ENCODE measurements around the gene SYT6.

The SYT6 gene

GRCh38 chr1:114092186-114093062 lies 61.2 kb downstream of the SYT6 start:
- DNase-seq, result no peak

GRCh38 chr1:114091711-114092110 lies 62.0 kb downstream of the SYT6 start:
- DNase-seq, result no peak

GRCh38 chr1:114090738-114091505 lies 62.7 kb downstream of the SYT6 start:
- DNase-seq, result no peak

- DNase-seq, result no peak
Measured at GRCh38 chr1:114089502-114090138, 64.0 kb downstream of the SYT6 start.

- DNase-seq, result no peak
Measured at GRCh38 chr1:114088392-114089299, 65.0 kb downstream of the SYT6 start.

GRCh38 chr1:114087495-114087894 lies 66.2 kb downstream of the SYT6 start:
- no peak for DNase-seq

- no peak for DNase-seq
Measured at GRCh38 chr1:114086601-114087368, 66.9 kb downstream of the SYT6 start.

GRCh38 chr1:114082867-114083585 lies 70.6 kb downstream of the SYT6 start:
- no peak for DNase-seq

GRCh38 chr1:114082304-114082630 lies 71.4 kb downstream of the SYT6 start:
- DNase-seq, result peak; percentile 31

GRCh38 chr1:114081437-114082303 lies 72.0 kb downstream of the SYT6 start:
- peak; percentile 24 for DNase-seq

GRCh38 chr1:114080511-114081436 lies 72.9 kb downstream of the SYT6 start:
- no peak for DNase-seq

- DNase-seq, result no peak
Measured at GRCh38 chr1:114079596-114080190, 74.0 kb downstream of the SYT6 start.

GRCh38 chr1:114078116-114078515 lies 75.6 kb downstream of the SYT6 start:
- no peak for DNase-seq

- no peak for DNase-seq
Measured at GRCh38 chr1:114077188-114077587, 76.5 kb downstream of the SYT6 start.

GRCh38 chr1:114076308-114076707 lies 77.4 kb downstream of the SYT6 start:
- DNase-seq, result no peak

GRCh38 chr1:114075546-114076242 lies 78.0 kb downstream of the SYT6 start:
- no peak for DNase-seq

- no peak for DNase-seq
Measured at GRCh38 chr1:114075105-114075504, 78.6 kb downstream of the SYT6 start.
